GM21529 (cell line): Measurements from ENCODE around the gene LLGL1.
"Not testable (repeated sequence)": the region's sequence is repeated elsewhere in the genome, so short reads cannot be mapped to it uniquely, and the experiment has no call there.

Source experiments
- ATAC-seq: cut with Tn5 transposase; IDR thresholded peaks from one replicate; pipeline ENCODE4 v1.9.1; 2021; ENCODE audit not compliant: unreplicated experiment

The LLGL1 gene

GRCh38 chr17:18191967-18192366 is 33.5 kb upstream of the LLGL1 start:
- no peak for ATAC-seq

- no peak for ATAC-seq
Measured at GRCh38 chr17:18194394-18194793, 31.0 kb upstream of the LLGL1 start.

- ATAC-seq: no peak
Measured at GRCh38 chr17:18194804-18195203, 30.6 kb upstream of the LLGL1 start.

GRCh38 chr17:18195246-18195645 is 30.2 kb upstream of the LLGL1 start:
- no peak for ATAC-seq

GRCh38 chr17:18197535-18198194 is 27.8 kb upstream of the LLGL1 start:
- no peak for ATAC-seq

- ATAC-seq: no peak
Measured at GRCh38 chr17:18198530-18198929, 26.9 kb upstream of the LLGL1 start.

- ATAC-seq: no peak
Measured at GRCh38 chr17:18201108-18201507, 24.3 kb upstream of the LLGL1 start.

GRCh38 chr17:18203308-18203707 is 22.1 kb upstream of the LLGL1 start:
- ATAC-seq: no peak

GRCh38 chr17:18205861-18206260 is 19.6 kb upstream of the LLGL1 start:
- no peak for ATAC-seq

- no peak for ATAC-seq
Measured at GRCh38 chr17:18206962-18207361, 18.5 kb upstream of the LLGL1 start.

GRCh38 chr17:18208092-18208491 is 17.3 kb upstream of the LLGL1 start:
- no peak for ATAC-seq

GRCh38 chr17:18213666-18214270 is 11.7 kb upstream of the LLGL1 start:
- no peak for ATAC-seq

- ATAC-seq: not testable (repeated sequence)
Measured at GRCh38 chr17:18216906-18217305, 8.5 kb upstream of the LLGL1 start.

- no peak for ATAC-seq
Measured at GRCh38 chr17:18217412-18218015, 7.9 kb upstream of the LLGL1 start.

GRCh38 chr17:18218756-18219415 is 6.5 kb upstream of the LLGL1 start:
- no peak for ATAC-seq

GRCh38 chr17:18224053-18224386 is 1.4 kb upstream of the LLGL1 start:
- ATAC-seq: no peak

- ATAC-seq: no peak
Measured at GRCh38 chr17:18224387-18225120, 881 bp upstream of the LLGL1 start.

- ATAC-seq: no peak
Measured at GRCh38 chr17:18225642-18226283, 328 bp downstream of the LLGL1 start.

- no peak for ATAC-seq
Measured at GRCh38 chr17:18226284-18226945, 980 bp downstream of the LLGL1 start.

GRCh38 chr17:18227635-18228034 is 2.2 kb downstream of the LLGL1 start:
- no peak for ATAC-seq
